Islet precursor cell (in vitro differentiated cells): Measurements from ENCODE around the gene LRRC34.

Source experiments
- DNase-seq: peaks from one replicate; pipeline ENCODE4 v3.0.0-alpha.2; 2018

Gene LRRC34

DNA sequence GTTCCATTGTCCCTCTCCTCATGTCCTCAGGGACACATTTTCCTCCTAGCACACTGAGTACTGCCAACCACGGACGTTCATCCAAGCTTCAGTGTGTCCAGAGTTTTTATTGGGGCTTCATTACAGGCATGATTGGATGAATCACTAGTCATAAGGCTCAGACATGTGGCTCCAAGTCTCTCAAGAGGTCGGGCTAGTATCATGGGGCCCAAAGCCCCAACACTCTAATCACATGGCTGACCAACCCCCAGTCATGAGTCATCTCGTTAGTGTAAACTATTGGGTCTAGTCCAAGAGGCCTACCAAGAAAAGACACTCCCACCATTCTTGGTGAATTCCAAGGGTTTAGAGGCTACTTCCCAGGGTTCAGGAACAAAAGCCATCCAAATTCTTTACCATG, 52.2 kb downstream of the LRRC34 start:
- no peak for DNase-seq

DNA sequence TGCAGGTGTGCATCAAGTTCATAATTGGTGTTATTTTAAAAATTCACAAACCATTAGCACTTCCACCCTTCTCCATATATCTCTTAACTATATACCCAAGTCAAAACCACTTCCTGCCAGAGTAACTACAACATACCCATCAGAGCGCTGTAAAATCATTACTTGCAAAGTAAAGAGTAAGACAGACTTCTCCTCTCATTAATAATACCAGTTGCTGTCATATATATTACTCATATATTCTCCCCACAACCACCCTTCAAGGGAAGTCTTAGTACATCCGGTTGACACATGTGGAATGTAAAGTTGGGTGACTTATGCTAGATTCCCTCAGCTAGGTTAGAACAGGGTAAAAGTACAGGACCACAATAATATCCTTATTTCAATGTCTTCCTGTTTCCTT, 53.4 kb downstream of the LRRC34 start:
- DNase-seq = no peak

DNA sequence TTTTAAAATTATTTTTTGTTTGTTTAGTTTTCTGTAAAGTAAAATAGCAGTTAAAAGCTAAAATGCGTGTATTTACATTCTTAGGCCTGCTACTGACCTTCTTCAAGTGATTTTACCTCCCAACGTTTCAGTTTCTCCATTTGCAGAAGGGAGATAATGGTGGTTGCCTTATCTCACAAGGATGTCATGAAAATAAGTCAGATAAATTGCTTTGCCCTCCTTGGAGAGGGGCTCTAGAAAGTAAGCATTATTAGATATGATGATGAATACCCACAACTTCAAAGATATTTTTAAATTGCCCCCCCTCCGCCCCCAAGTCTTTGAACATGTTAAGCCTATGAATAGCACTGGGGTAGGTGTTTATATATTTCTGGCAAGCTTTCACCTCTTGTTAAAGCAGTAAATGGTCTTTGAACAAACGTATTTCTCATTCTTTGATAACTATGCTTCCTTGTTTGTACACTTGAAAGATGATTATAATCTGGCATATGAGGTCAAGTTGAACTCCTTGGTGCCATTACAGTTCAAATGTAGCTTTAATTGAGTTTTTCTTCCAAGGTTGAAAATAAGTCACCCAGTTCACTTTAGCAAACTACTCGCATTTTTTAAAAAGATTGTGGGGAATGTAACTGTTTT, 54.2 kb downstream of the LRRC34 start:
- no peak for DNase-seq

DNA sequence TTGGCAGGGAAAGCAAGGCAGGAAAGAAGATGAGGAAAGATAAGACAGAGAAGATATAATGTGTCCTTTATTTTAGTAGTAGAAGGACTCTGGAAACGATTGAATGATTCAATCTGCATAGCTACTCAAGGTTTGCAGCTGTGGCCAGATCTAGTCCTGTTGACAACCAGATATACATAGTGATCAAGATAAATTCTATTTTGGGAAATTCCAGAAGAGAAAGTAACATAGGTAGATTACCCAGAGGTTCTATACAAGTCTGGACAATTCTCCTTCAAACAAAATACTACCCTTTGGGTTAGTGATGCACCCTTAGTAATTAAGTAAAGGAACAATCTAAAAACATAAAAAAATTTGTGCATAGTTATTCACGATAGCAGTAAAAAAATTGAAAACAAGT, 57.2 kb downstream of the LRRC34 start:
- no peak for DNase-seq

DNA sequence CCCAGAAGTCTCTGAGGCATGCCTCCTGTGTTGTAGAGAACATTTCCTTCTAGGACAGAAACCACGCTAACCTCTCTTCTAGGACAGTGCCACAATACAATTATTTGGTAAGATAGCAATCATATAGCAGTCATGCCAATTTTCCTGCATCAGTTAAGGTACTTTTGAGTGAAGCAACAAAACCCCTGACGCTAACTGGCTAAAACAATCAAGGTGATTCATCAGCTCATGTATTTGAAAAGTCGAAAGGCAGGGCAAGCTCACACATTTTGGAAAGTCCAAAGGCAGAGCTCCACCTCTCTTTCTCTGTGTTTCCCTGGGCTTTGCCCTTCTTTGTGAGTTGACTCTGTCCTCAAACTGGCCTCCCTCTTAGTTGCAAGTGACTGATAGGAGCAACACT, 58.0 kb downstream of the LRRC34 start:
- DNase-seq = no peak

DNA sequence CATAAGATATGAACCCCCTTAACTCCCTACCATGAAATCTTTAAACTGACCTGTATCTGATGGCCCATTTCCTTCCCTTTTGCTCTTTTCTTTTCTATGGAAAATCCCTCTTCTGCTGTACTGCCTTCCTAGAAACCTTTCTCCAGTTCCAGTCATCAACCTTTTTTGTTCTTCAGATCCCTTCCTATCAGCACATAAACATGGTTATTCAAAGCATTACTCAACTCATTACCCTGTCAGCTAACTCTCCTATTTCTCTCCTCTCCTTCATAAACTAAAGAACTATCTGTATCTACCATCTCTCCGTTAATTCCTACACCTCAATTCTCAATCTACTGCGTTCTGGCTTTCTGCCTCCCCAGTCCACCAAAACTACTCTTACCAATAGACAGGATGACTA, 60.8 kb downstream of the LRRC34 start:
- no peak for DNase-seq

DNA sequence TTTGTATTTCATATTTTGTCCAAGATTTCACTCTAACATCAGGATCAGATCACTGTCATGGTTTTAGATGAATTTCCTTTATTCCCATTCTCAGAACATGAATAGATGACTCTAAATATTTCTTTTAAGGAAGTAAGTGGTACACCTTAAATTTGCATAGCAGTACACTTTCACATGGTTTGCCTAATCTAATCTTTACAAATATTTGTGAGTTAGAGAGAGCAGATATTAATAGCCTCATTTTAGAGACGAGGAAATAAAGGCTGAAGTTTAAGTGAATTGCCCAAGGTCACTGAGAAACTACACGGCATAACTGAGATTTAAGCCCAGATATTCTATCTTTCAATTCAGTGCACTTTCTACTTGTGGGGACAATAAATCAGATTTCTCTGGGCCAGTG, 62.0 kb downstream of the LRRC34 start:
- DNase-seq = no peak

DNA sequence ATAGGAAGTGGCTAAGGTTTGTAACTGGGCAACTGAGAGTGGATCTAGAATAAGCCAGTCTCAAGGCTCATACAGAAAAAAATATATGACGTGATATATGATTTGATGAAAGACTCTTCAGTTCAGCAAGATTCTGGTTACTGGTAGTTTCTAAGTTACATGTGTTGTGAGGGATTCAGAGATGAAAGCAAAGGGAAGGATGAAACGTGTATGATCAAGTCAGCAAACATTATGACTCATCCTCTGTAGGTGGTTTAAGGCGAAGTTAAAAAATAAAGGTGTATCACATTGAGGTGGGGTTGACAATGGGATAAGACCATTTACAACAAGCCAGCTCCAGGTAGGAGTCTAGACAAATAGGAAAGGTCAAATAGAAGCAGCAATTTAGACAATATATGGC, 64.0 kb downstream of the LRRC34 start:
- no peak for DNase-seq

DNA sequence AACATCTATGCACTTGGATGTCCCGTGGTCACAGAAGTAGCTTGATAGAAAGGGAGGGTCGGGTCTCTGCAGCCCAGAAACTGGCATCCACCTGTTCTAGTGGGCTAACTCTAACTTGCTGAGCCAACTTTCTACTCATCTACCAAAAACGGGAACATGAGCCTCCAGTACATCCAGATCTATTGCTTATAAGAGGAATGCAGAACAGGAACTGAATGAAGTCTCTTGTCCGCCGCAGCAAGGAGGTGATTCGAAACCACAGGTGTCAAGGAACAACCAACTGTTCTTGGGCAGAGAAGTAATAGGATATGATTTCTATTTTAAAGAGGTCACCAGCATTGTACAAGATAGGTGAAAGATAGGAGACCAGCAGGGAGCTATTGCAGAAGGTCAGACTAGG, 65.8 kb downstream of the LRRC34 start:
- no peak for DNase-seq

DNA sequence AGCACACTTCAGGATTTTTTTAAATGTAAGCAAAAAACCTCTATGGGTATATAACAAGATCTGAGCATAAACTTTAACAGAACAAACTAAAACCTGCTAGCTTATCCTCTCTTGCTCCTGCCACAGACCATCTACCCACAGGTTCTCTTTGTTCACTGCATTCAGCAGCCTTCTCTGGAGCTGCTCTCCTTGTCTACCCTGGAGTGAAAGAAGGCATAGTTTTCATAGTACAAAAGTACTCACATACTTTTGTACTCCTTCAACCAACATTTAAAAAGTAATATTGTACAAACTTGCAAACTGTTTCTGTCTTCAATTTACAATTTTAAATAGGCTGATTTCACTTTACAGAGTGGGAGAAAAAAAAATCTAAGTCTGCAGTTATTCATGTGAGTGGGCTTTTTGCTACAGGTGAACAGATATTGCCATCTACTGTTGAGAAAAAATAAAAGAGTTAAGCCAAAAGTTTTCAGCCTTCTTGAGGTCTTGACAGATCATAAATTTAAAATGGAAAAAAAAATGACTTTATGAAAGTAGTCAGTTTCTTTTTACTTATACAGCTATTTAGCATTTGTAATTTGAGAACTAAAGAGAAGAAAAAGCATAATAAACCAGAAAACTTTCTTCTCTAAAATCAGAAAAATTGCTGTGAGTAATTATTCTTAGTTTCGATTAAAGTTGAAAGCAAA, 68.2 kb downstream of the LRRC34 start:
- DNase-seq = no peak
